Frontal cortex (tissue), 4 donors: ENCODE results near the gene PIM1. TPM values are rescaled to one million over a fixed set of nuclear protein-coding genes. Genes with fewer than 3 reads are reported as not detected.
"Not testable (repeated sequence)": the region's sequence is repeated elsewhere in the genome, so short reads cannot be mapped to it uniquely, and the experiment has no call there.

Experiments used
- DNase-seq, 2 donors: peaks; one replicate each; pipeline ENCODE4 v3.0.0; 2012; ENCODE audit warnings: low spot score in 2 of 2
- FAIRE-seq: peaks from 2 replicates; lab custom pipeline; 2012; peaks lifted over from hg19 to GRCh38; lab: Jason Lieb, UNC
- total RNA-seq: library from RNA; depleted of rRNA; stranded (reverse); fragments of >200 nt; gene quantifications from one replicate; pipeline ENCODE4 v1.2.3, GENCODE V29; 2014
- donor health status: control.
- donor health status: control.
- donor health status: control.

Gene PIM1
- total RNA-seq, 1 donor from 2014 or later, result 20.4 TPM

- no peak for FAIRE-seq
- peak; percentile 44 to 65 for DNase-seq
Measured at GRCh38 chr6:37168811-37169495, 999 bp upstream of the PIM1 start.

GRCh38 chr6:37170273-37171200 lies 585 bp downstream of the PIM1 start:
- FAIRE-seq, result no peak
- DNase-seq, result peak in 1 of 2 donors; percentile 48

DNA sequence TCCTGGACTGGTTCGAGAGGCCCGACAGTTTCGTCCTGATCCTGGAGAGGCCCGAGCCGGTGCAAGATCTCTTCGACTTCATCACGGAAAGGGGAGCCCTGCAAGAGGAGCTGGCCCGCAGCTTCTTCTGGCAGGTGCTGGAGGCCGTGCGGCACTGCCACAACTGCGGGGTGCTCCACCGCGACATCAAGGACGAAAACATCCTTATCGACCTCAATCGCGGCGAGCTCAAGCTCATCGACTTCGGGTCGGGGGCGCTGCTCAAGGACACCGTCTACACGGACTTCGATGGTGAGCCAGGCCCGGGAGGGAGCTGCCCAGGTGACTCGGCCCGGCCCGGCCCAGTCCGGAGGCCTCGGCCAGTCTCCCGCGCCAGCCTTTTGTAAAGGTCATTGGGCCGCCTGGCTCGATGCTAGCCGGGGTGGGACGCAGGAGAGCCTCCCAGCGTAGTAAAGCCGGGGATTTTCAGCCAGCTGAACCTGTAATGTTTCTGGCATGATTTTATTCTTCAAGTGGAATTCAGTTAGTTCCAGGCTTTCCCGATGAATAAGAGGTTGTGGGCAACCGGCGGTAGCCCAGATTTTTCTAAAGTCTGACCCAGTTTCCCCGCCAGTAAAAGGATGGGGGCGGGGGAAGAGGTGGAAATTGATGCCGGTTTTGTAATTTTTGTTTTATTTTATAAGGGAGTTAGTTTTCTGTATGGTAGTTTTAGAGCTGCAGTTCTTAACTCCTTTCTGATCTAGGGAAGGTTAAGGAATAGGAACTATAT lies 1.4 kb downstream of the PIM1 start:
- DNase-seq (peak in 1 of 2 donors; percentile 31), FAIRE-seq (no peak)

- DNase-seq, result peak; percentile 77
- FAIRE-seq, result no peak
Measured at GRCh38 chr6:37171970-37172812, 2.2 kb downstream of the PIM1 start.

DNA sequence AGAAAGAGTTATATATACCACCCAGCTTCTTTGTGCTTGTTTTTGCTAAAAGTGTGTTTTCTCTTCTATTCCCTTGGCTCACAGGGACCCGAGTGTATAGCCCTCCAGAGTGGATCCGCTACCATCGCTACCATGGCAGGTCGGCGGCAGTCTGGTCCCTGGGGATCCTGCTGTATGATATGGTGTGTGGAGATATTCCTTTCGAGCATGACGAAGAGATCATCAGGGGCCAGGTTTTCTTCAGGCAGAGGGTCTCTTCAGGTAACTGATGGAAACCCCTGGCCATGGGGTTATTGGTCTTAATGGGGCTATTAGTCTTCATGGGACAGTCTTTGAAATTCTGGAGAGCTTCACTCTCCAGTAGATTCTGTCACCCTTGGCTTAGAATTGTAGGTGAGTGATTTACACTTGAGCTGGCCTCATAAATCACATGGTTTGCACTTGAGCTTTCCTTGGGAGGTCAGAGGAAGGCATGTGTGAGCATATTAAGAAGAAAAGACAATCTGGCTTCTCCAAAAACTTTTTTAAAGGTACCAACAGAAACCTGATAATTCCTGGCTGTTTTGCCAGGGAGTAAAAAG lies 3.0 kb downstream of the PIM1 start:
- FAIRE-seq (no peak), DNase-seq (no peak)

DNA sequence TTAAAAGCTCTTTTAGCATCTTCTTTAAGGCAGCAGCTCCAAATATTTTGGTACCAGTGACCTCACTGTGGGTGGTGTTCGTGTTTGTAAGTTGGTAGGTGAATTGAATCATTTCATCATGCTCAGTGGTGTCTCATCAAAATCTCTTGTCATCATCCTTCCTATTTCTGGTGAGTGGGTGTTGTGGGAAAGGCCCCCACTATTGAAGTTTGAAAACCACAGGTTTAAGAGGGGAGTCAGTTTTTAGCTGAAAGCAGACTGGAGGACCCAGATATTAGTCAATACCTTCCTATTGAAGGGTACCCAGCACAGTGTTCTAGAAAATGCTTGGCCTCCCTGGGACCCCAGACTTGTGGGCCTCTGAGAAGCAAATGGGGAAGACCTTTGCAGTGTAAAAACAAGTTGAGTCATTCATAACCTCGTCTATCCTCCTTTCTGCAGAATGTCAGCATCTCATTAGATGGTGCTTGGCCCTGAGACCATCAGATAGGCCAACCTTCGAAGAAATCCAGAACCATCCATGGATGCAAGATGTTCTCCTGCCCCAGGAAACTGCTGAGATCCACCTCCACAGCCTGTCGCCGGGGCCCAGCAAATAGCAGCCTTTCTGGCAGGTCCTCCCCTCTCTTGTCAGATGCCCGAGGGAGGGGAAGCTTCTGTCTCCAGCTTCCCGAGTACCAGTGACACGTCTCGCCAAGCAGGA lies 3.7 kb downstream of the PIM1 start:
- DNase-seq (no peak), FAIRE-seq (no peak)

- DNase-seq (no peak), FAIRE-seq (no peak)
Measured at GRCh38 chr6:37174196-37174514, 4.2 kb downstream of the PIM1 start.

GRCh38 chr6:37174515-37175331 lies 4.8 kb downstream of the PIM1 start:
- no peak for DNase-seq
- FAIRE-seq, result no peak

- FAIRE-seq, result no peak
Measured at GRCh38 chr6:37175332-37176267, 5.6 kb downstream of the PIM1 start.

DNA sequence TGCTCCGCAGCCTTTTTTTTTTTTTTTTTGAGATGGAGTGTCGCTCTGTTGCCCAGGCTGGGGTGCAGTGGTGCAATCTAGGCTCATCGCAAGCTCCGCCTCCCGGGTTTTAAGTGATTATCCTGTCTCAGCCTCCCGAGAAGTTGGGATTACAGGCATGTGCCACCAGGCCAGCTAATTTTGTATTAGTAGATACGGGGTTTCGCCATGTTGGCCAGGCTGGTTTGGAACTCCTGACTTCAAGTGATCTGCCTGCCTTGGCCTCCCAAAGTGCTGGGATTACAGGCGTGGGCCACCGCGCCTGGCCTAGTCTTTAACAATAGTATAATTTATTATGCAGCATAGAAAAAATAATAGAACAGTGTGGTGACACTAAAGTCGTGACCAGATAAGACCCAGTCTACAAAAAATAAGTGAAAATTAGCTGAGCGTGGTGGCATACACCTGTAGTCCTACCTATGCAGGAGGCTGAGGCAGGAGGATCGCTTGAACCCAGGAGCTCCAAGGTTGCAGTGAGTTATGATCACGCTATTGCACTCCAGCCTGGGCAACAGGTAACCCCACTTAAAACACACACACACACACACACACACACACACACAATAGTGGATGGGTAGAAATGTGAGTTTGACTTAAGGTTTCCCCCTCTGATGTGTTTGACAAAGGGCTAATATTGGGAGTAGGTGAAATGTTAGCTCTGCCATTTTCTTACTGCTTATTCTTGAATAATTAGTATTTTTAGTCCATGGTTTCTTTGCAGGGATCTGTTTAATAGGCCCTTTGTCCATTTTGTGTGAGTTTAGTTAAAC lies 6.5 kb downstream of the PIM1 start:
- DNase-seq (no peak), FAIRE-seq (no peak)

More at GRCh38 chr6:37175332-37176267, 5.6 kb downstream of the PIM1 start:
- no peak for DNase-seq

GRCh38 chr6:37177077-37177934 lies 7.4 kb downstream of the PIM1 start:
- no peak for DNase-seq
- no peak for FAIRE-seq

DNA sequence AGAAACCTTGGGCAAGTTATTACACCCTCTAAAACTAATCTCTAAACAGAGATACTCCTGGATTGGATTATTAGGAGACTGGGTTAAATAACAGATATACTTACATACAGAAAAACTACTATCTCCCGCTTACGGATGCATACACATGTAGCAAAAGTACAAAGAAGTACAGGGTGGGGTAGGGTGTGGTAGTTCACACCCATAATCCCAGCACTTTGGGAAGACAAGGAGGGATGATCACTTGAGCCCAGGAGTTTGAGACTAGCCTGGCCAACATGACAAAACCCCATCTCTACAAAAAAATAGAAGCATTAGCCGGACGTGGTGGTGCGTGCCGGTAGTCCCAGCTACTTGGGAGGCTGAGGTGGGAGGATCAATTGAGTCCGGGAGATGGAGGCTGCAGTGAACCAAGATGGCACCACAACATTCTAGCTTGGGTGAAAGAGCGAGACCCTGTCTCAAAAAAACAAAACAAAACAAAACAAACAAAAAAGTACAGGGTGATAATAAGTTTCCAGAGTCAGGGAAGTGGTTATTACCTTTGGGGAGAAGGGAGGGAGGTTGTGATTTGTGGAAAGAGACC lies 8.1 kb downstream of the PIM1 start:
- FAIRE-seq, result no peak
- DNase-seq, result no peak

GRCh38 chr6:37180075-37180474 lies 10.1 kb downstream of the PIM1 start:
- no peak for DNase-seq
- FAIRE-seq, result no peak

GRCh38 chr6:37180610-37181009 lies 10.7 kb downstream of the PIM1 start:
- DNase-seq, FAIRE-seq: not testable (repeated sequence)
